Measurements from ENCODE around the gene CRYBA1. TPM values are rescaled to one million over a fixed set of nuclear protein-coding genes. Genes with fewer than 3 reads are reported as not detected.
A peak's percentile ranks its signal among the peaks of the same experiment; 100 is the strongest.
"Not testable (repeated sequence)": the region's sequence is repeated elsewhere in the genome, so short reads cannot be mapped to it uniquely, and the experiment has no call there.

Gene CRYBA1
- total RNA-seq, 4 donors from 2014 or later = not detected

DNA sequence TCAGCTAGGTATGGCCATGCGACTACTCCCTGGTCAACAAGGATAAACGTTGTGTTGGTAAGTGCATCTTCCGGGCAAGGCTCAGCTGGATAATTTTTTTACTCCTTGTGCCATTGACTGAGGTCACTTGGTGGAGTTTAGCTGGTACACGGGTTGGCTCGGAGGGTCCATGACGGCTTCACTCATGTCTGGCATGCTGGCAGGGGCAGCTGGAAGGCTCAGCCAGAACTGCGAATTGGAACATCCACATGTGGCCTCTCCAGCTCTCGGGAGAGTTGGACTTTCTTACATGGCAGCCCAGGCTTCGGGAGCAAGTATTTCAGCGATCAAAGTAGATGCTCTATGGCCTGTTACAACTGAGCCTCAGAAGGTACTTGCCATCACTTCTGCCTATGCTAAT lies 31.5 kb upstream of the CRYBA1 start:
- H3K4me3 ChIP-seq (replicated peaks in 1 of 3) = no peak overlapping the region
- intact Hi-C loops (cut with DNase I) = loop anchor here (5.0 kb wide), 1 partner anchor 68 kb away; no protein-coding TSS in a partner anchor

DNA sequence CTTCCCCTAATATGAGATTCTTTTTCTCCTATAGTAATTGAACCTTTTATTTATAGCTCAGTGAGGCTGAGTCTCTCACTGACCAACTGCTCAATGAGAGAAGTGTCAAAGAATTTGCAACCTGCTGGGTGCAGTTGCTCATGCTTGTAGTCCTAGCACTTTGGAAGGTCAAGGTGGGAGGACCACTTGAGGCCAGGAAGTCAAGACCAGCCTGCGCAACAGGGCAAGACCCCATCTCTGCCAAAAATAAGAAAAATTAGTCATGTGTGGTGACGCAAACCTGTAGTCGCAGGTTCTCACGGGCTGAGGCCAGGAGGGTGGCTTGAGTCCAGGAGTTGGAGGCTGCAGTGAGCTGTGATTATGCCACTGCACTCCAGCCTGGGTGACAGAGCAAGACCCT lies 30.9 kb upstream of the CRYBA1 start:
- H3K4me1 ChIP-seq = peaks cover 0 to 16% of the 10 kb centered on the region in 2 donors
- H3K27me3 ChIP-seq = no peaks in the 10 kb centered on the region
- no peaks in the 10 kb centered on the region for H3K9me3 ChIP-seq
- H3K27ac ChIP-seq = no peak overlapping the region
- no peaks in the 10 kb centered on the region for H3K36me3 ChIP-seq
- intact Hi-C loops (cut with DNase I) = loop anchor here (5.0 kb wide), 1 partner anchor 68 kb away; no protein-coding TSS in a partner anchor
- 24 to 40% methylated on average over 4 of the region's 4 CpGs for WGBS, 2 donors
- peak; percentile 83 to 85 for DNase-seq
- no peak overlapping the region for H3K4me3 ChIP-seq (replicated peaks in 1 of 3)
- TF ChIP-seq POLR2A (IDR thresholded peaks at IDR 0.05) = no peak
- TF ChIP-seq, protein P1, sequence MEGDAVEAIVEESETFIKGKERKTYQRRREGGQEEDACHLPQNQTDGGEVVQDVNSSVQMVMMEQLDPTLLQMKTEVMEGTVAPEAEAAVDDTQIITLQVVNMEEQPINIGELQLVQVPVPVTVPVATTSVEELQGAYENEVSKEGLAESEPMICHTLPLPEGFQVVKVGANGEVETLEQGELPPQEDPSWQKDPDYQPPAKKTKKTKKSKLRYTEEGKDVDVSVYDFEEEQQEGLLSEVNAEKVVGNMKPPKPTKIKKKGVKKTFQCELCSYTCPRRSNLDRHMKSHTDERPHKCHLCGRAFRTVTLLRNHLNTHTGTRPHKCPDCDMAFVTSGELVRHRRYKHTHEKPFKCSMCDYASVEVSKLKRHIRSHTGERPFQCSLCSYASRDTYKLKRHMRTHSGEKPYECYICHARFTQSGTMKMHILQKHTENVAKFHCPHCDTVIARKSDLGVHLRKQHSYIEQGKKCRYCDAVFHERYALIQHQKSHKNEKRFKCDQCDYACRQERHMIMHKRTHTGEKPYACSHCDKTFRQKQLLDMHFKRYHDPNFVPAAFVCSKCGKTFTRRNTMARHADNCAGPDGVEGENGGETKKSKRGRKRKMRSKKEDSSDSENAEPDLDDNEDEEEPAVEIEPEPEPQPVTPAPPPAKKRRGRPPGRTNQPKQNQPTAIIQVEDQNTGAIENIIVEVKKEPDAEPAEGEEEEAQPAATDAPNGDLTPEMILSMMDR (IDR thresholded peaks at IDR 0.05) = no peak

More for the DNA sequence above, 31.5 kb upstream of the CRYBA1 start:
- Histone ChIP-seq H3K4me1 (peaks cover 0 to 16% of the 10 kb centered on the region in 2 donors), H3K9me3 (no peaks in the 10 kb centered on the region), H3K27me3 (no peaks in the 10 kb centered on the region), H3K36me3 (no peaks in the 10 kb centered on the region), H3K27ac (no peak overlapping the region)
- no peak for TF ChIP-seq POLR2A (IDR thresholded peaks at IDR 0.05)
- TF ChIP-seq, protein P1 (IDR thresholded peaks at IDR 0.05) = no peak
- WGBS, 2 donors = 87% methylated on average over 10 of the region's 10 CpGs
- DNase-seq = no peak

- peaks cover 0 to 16% of the 10 kb centered on the region in 2 donors for H3K4me1 ChIP-seq
- H3K27me3 ChIP-seq = no peaks in the 10 kb centered on the region
- H3K27ac ChIP-seq = peak overlapping the region in 1 of 3 donors; percentile 34
- DNase-seq = no peak
- H3K36me3 ChIP-seq = no peaks in the 10 kb centered on the region
- TF ChIP-seq POLR2A (IDR thresholded peaks at IDR 0.05) = no peak
- TF ChIP-seq, protein P1 (IDR thresholded peaks at IDR 0.05) = no peak
- WGBS, 2 donors = 57 to 63% methylated on average over 6 of the region's 6 CpGs
- H3K9me3 ChIP-seq = no peaks in the 10 kb centered on the region
- no peak overlapping the region for H3K4me3 ChIP-seq (replicated peaks in 1 of 3)
- intact Hi-C loops (cut with DNase I) = loop anchor here (5.0 kb wide), 1 partner anchor 69 kb away; no protein-coding TSS in a partner anchor
Measured at GRCh38 chr17:29216181-29216580, 30.5 kb upstream of the CRYBA1 start.

GRCh38 chr17:29216856-29217255 lies 29.8 kb upstream of the CRYBA1 start:
- TF ChIP-seq, protein P1 (IDR thresholded peaks at IDR 0.05) = no peak
- TF ChIP-seq POLR2A (IDR thresholded peaks at IDR 0.05) = no peak
- Histone ChIP-seq H3K4me3 (replicated peaks in 1 of 3) (no peak overlapping the region), H3K36me3 (no peaks in the 10 kb centered on the region), H3K27me3 (no peaks in the 10 kb centered on the region), H3K9me3 (no peaks in the 10 kb centered on the region), H3K4me1 (peaks cover 0 to 16% of the 10 kb centered on the region in 2 donors), H3K27ac (no peak overlapping the region)
- intact Hi-C loops (cut with DNase I) = loop anchor here (5.0 kb wide), 1 partner anchor 70 kb away; no protein-coding TSS in a partner anchor
- no peak for DNase-seq
- 91 to 96% methylated on average over 5 of the region's 5 CpGs for WGBS, 2 donors

DNA sequence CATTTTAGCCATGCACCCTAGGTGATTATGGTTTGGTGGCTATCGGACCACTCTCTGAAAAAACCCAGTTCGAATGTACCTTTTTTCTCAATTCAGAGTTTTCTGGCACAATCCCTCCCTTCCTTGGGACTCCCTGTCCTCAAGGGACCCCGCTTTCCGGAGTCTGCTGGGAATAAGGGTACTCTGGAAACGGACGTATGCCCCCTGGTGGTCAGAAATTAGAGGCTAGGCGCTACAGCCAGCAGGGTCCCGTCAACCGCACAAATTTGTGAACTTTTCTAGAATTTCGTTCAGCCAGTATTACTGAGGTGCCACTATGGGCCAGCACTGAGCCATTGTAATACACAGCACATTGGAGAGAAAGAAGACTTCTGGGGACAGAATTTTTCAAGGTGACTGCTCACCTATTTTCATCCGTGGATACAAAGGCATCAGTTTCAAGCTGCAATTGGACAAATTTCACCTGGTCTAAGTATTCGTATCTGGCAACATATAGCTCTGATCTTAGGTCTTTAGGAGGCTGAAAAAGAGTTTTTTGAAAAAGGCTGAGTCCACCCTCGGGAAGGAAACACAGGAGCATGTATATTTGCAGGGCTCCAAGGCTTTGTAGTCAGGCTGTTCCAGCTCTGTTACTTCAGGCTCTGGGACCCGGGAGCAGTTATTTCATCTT lies 27.1 kb upstream of the CRYBA1 start:
- TF ChIP-seq POLR2A (IDR thresholded peaks at IDR 0.05) = no peak
- TF ChIP-seq, protein P1 (IDR thresholded peaks at IDR 0.05) = peak; percentile 86 to 97 (median 88)
- intact Hi-C loops (cut with DNase I) = loop anchor here (5.0 kb wide), 1 partner anchor 72 kb away; no protein-coding TSS in a partner anchor
- H3K27me3 ChIP-seq = no peaks in the 10 kb centered on the region
- no peaks in the 10 kb centered on the region for H3K36me3 ChIP-seq
- 9 to 14% methylated on average over 14 of the region's 14 CpGs for WGBS, 2 donors
- peaks cover 0 to 16% of the 10 kb centered on the region in 2 donors for H3K4me1 ChIP-seq
- H3K9me3 ChIP-seq = no peaks in the 10 kb centered on the region
- peak; percentile 78 to 80 for DNase-seq
- no peak overlapping the region for H3K4me3 ChIP-seq (replicated peaks in 1 of 3)
- no peak overlapping the region for H3K27ac ChIP-seq

DNA sequence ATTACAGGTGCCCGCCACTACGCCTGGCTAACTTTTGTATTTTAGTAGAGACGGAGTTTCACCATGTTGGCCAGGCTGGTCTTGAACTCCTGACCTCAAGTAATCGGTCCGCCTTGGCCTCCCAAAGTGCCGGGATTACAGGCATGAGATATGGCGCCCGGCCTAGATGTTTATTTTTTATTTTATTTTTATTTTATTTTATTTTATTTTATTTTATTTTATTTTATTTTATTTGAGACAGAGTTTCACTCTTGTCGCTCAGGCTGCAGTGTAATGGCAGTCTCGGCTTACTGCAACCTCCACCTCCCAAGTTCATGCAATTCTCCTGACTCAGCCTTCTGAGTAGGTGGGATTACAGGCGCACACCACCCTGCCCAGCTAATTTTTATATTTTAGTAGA lies 25.3 kb upstream of the CRYBA1 start:
- H3K4me3 ChIP-seq (replicated peaks in 1 of 3); intact Hi-C loops (cut with DNase I); H3K9me3 ChIP-seq; H3K27ac ChIP-seq; DNase-seq; H3K36me3 ChIP-seq; H3K27me3 ChIP-seq; H3K4me1 ChIP-seq: not testable (repeated sequence)
- 94 to 98% methylated on average over 11 of the region's 11 CpGs for WGBS, 2 donors
